Midbrain (tissue), 1 donor: ENCODE measurements around the gene ATG10.
"Not testable (repeated sequence)": the region's sequence is repeated elsewhere in the genome, so short reads cannot be mapped to it uniquely, and the experiment has no call there.

Experiments used
- DNase-seq: peaks from one replicate; lab custom pipeline; 2025; lab: John Stamatoyannopoulos, UW

The ATG10 gene

GRCh38 chr5:81971712-81972491, at the start of gene ATG10:
Gene ATG10 (plus strand): TSS chr5:81972023. CDS start chr5:81987571, 15,548 bp downstream.
- DNase-seq: peak; percentile 97

- no peak for DNase-seq
These were observed 49.0 kb upstream of the ATG10 start for GRCh38 chr5:81922854-81923279.

- DNase-seq: peak; percentile 23
These were observed 47.4 kb upstream of the ATG10 start for GRCh38 chr5:81924442-81924841.

GRCh38 chr5:81925009-81925408, 46.8 kb upstream of the ATG10 start:
- no peak for DNase-seq

GRCh38 chr5:81925981-81926380, 45.8 kb upstream of the ATG10 start:
- no peak for DNase-seq

GRCh38 chr5:81936066-81936465, 35.8 kb upstream of the ATG10 start:
- no peak for DNase-seq

- DNase-seq: no peak
These were observed 35.1 kb upstream of the ATG10 start for GRCh38 chr5:81936750-81937149.

GRCh38 chr5:81942746-81943145, 29.1 kb upstream of the ATG10 start:
- DNase-seq: no peak

- no peak for DNase-seq
These were observed 23.5 kb upstream of the ATG10 start for GRCh38 chr5:81948349-81948748.

GRCh38 chr5:81949462-81949861, 22.4 kb upstream of the ATG10 start:
- DNase-seq: no peak

GRCh38 chr5:81950996-81951395, 20.8 kb upstream of the ATG10 start:
- no peak for DNase-seq

- not testable (repeated sequence) for DNase-seq
These were observed 17.0 kb upstream of the ATG10 start for GRCh38 chr5:81954796-81955195.

GRCh38 chr5:81958129-81958528, 13.7 kb upstream of the ATG10 start:
- DNase-seq: not testable (repeated sequence)

GRCh38 chr5:81961651-81962440, 10.0 kb upstream of the ATG10 start:
- DNase-seq: no peak

GRCh38 chr5:81963544-81963943, 8.3 kb upstream of the ATG10 start:
- no peak for DNase-seq

GRCh38 chr5:81965524-81965923, 6.3 kb upstream of the ATG10 start:
- no peak for DNase-seq

GRCh38 chr5:81969226-81969625, 2.6 kb upstream of the ATG10 start:
- no peak for DNase-seq

GRCh38 chr5:81969912-81970311, 1.9 kb upstream of the ATG10 start:
- no peak for DNase-seq

GRCh38 chr5:81971111-81971711, 612 bp upstream of the ATG10 start:
- peak; percentile 63 for DNase-seq

GRCh38 chr5:81972492-81972783, 615 bp downstream of the ATG10 start:
- DNase-seq: no peak

- DNase-seq: no peak
These were observed 8.3 kb downstream of the ATG10 start for GRCh38 chr5:81980160-81980559.

- DNase-seq: no peak
These were observed 8.9 kb downstream of the ATG10 start for GRCh38 chr5:81980598-81981260.
